Activated CD4-positive, alpha-beta T cell treated with anti-CD3 and anti-CD28 coated beads for 1 hour (primary cell): Measurements from ENCODE around the gene MAP3K20.
"Not testable (repeated sequence)": the region's sequence is repeated elsewhere in the genome, so short reads cannot be mapped to it uniquely, and the experiment has no call there.

Source experiments
- DNase-seq: peaks from one replicate; pipeline ENCODE4 v3.0.0-alpha.2; 2020

MAP3K20 gene

DNA sequence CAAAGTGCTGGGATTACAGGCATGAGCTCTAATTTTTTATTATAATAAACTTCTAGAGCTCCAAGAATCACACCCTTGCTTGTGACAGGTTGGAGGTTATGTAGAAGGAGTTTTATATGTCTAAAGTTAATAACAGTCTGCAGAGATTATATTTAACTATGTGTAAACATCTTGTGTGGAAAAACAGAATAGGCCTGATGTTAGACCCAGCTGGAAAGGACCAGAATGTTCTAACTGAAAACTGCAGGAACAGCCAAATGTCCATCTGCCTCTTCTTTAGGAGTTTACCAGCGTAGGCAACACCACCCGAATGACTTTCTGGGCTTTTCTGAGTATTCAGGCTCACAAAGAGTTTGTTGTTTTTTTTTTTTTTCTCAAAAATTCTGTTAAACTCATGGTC lies 211.9 kb downstream of the MAP3K20 start:
- no peak for DNase-seq

DNA sequence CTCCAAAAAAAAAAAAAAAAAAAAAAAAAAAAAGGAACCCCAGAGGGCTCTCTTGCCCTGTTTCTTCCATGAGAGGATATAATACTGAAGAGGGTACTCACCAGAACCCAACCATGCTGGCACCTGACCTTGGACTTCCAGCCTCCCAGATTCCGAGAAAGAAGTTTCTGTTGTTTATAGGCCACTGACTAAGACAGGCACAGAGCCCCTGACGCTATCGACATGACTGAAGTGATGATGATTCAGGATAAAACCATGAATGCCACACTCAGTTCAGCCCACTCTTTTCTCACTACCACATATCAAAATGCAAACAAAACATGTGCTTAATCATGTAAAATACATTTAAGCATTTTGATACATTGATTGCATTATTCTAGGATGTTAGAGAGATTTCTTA lies 212.9 kb downstream of the MAP3K20 start:
- no peak for DNase-seq

DNA sequence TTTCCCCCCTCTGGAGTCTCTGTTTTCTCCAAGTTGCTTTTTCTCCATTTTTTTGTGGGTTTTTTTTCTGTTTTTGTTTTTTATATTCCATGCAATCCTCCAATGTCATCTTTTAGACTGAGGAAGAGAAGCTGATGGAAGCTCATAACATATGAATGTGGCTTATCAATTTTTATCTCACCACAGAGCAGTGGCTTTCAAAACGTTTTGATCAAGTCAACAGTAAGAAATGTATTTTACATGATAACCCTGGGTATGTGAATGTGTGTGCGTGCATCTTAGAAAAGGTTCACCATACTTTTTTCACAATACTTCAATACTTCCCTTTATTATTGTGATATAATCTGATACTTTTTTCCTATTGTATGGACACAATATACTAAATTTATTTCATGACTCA lies 214.4 kb downstream of the MAP3K20 start:
- no peak for DNase-seq

DNA sequence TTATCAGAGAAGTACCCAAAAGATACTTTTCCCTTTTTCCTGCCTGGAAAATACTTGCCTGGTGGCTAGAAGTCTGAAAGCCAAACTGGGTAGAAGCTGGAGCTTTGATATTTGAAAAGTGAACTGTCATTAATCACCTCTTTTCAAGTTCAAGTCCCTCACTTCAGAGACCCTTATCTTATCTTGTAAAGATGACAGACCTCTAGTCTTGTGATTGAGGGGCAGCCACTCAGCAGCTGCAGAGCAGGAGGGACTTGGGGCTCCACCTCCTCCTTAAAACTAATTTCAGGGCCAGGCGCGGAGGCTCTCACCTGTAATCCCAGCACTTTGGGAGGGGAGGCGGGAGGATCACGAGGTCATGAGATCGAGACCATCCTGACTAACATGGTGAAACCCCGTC lies 214.9 kb downstream of the MAP3K20 start:
- DNase-seq = no peak

DNA sequence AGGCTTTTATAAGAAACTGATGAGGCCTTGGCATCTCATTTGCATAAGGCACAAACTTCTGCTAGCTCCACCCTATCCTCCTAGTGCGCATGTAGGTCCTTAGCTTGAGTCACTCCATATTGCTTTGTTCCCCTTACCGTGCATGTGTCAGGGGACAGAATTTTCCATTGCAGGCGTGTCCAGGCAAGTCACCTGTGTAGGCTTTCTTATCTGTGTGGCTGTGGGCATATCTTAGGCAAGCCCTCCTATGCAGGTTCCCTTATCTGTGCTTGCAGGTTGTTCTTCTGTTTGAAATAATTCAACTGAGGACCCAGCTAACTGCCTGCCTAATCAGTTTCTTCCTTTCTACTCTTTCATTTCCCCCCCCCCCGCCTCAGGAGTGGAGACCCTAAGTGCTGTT lies 215.8 kb downstream of the MAP3K20 start:
- no peak for DNase-seq

DNA sequence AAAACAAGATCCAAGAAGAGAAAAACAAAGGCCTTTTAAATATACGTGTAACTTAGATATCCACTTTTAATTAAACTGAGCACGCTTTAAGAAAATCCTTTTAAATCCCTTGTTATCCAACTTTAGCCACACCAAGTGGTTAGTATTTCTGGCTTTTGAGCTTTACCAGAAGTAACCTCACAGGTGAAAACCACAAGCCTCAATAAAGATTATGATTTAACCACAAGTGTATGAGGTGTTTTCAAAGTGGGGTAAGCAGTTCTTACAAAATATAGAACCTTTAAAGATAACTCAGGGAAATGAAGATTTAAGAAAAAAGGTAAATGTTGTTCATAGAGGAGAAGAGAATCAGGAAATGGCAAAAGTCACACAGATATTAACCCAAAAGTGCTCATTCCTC lies 220.6 kb downstream of the MAP3K20 start:
- no peak for DNase-seq

DNA sequence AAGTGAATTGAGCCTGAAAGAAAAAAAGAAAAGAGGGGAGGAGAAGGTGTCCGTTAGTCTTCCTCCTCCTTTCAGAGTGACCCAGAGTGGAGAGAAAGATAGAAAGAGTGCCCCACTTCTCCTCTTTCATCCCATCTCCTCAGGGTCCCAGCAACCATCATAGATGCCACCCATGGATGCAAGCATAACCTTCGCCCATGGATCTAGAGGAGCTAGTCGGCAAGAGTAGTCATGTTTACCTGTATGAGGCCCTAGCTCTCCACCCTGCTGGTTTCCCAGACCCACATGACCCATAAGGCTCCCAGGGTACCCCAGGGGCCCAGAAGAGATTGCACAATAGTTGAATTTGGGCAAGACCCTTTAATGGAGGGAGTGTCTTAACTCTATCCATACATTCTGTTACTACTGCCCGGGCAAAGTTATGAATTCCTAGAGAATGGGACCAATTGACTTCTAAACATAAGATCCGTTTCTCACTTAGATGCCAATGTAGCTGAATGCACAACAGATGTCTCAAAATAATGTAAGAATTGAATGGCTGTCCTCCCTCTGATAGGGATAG lies 223.0 kb downstream of the MAP3K20 start:
- no peak for DNase-seq

DNA sequence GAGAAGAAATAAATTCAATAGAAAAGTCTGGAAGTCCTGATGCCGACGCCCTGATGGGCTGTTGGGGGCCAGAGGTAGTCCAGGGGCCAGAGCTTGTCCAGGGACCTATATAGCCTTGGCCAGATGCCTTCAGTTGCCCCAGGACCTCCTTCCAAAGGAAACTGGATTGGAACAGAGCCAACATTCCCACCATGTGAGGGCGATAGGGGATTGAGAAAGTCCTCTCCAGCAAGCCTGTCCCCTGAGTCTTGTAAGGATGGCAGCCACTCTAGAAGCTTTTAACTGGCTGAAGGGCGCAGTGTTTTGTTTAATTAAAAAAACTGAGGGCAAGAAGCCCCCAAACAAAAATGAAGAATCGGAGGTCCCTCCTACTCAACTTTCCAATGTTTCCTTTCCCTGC lies 224.1 kb downstream of the MAP3K20 start:
- no peak for DNase-seq

DNA sequence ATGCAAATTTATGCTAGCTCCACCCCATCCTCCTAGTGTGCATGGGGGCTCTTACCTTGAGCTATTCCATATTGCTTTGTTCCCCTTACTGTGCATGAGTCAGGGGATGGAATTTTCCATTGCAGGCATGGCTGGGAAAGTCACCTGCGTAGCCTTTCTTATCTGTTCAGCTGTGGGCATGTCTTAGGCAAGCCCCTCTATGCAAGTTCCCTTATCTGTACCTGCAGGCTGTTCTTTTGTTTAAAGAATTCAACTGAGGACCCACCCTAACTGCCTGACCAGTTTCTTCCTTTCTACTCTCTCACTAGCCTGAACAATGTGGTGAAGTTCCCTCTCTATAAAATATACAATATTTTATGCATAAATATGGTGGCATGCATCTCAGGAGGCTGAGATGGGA lies 224.8 kb downstream of the MAP3K20 start:
- no peak for DNase-seq

DNA sequence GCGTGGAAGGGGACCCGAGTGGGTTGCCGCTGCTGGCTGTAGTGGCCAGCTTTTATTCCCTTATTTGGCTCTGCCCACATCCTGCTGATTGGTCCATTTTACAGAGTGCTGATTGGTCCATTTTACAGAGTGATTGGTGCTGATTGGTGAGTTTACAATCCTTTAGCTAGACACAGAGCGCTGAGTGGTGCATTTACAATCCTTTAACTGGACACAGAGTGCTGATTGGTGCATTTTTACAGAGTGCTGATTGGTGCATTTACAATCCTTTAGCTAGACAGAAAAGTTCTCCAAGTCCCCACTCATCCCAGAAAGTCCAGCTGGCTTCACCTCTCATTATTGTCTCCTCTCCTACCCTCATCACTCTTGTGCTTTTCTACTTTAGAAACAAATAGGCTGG lies 225.9 kb downstream of the MAP3K20 start:
- DNase-seq = not testable (repeated sequence)

DNA sequence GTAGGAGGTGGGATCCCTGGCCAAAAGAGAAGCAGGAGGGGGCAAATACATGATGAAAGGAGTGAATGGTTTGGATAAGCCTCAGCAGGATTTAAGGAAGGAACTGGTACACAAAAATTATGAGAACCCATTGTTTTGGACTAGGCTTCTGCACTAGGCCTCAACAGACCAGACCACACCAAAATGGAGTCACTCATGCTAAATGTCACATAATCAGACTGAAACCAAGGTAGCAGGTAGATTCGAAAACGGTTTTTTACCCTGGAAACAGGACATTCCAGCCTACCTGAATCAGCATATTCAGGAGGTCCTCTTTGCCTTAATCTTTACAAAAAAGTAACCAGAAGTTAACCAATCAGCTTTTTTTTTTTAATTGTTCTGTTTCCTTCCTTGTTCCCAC lies 229.7 kb downstream of the MAP3K20 start:
- no peak for DNase-seq

DNA sequence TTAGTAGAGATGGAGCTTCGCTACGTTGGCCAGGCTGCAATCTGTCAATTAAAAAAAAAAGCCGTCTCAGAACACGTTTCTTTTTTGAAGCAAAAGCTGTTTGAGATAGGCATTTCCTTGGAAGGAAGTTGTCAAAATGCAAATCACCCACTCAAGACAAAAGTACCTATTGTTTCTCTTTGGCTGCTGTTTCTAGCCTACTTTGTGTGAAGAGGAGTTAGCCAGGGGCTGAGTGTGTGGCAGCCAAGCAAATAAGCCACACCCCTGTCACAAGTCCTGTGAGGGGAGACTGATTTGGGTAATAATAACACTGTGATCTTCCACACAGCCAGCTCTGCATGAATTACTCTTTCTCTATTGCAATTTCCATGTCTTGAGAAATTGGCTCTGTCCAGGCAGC lies 231.6 kb downstream of the MAP3K20 start:
- no peak for DNase-seq

DNA sequence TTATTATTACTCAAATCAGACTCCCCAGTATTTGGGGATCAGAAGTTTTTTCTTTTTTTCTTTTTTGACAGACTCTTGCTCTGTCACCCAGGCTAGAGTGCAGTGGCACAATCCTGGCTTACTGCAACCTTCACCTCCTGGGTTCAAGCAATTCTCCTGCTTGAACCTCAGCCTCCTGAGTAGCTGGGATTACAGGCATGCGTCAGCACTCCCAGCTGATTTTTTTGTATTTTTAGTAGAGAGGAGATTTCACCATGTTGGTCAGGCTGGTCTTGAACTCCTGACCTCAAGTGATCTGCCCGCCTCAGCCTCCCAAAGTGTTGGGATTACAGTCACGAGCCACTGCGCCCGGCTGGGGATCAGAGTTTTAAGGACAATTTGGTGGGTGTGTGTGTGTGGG lies 233.7 kb downstream of the MAP3K20 start:
- DNase-seq = not testable (repeated sequence)

DNA sequence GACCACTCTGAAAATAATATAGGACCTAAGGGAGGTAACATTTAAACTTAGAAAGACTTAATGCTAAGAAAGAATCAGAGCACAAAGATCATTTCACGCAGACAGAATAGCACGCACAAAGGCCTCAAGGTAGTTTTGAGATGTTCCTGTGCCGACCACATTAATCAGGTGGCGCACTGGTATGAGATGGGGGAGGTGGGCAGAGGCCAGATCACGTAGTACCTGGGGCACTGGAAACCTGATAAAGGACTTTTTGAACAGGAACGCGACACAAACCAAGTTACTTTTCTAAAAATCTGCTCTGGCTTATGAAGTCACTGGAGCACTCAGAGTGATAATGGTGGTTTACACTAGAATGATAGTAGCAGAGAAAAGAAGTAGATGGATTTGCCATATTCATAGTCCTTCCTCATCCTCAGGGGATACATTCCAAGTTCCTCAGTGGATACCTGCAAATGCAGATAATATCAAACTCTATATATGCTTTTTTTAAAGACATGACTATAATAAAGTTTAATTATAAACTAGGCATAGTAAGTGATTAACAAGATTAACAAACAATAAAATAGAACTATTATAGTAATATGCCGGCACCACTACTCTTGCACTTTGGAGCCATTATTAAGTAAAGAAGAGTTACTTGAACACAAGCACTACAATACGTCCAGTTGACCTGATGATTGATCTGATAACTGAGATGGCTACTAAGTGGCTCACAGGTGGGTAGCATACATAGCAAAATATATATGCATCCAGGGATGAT lies 236.4 kb downstream of the MAP3K20 start:
- no peak for DNase-seq
